Gastrocnemius medialis (tissue), 4 donors: ENCODE measurements around the gene PLPP1. TPM values are rescaled to one million over a fixed set of nuclear protein-coding genes. Genes with fewer than 3 reads are reported as not detected.

Source experiments
- ATAC-seq, 2 donors: fragments of 150-250 bp; one replicate each; pipeline ENCODE4 v1.9.1; 2016
- DNase-seq, 2 donors: peaks; one replicate each; pipeline ENCODE4 v3.0.0-alpha.2; 2019
- H3K27ac ChIP-seq, 4 donors: fragments of 200-600 bp; sonication (generic); 1 replicate in 1 of 4; 2 replicates in 3 of 4; pipeline ENCODE4 v1.5.1; 2016 to 2018; ENCODE audit warnings: mild to moderate bottlenecking in 2 of 4, moderate library complexity in 1 of 4
- H3K27me3 ChIP-seq, 3 donors: fragments of 200-600 bp; sonication (generic) in 2 of 3; 1 replicate in 1 of 3; 2 replicates in 2 of 3; pipeline versions ENCODE4 v1.5.1 to v1.6.0; 2016 to 2019; ENCODE audit warnings: mild to moderate bottlenecking in 1 of 3, moderate library complexity in 1 of 3
- H3K36me3 ChIP-seq, 2 donors: fragments of 200-600 bp; sonication (generic) in 1 of 2; one replicate each; pipeline ENCODE4 v1.5.1; 2017 to 2018
- H3K4me1 ChIP-seq, 2 donors: fragments of 200-600 bp; sonication (generic) in 1 of 2; one replicate each; pipeline ENCODE4 v1.5.1; 2016 to 2017; ENCODE audit warnings: mild to moderate bottlenecking in 2 of 2
- H3K4me3 ChIP-seq, 4 donors: fragments of 200-600 bp; sonication (generic) in 3 of 4; 1 replicate in 1 of 4; 2 replicates in 3 of 4; pipeline ENCODE4 v1.5.1; 2016 to 2019; ENCODE audit warnings: mild to moderate bottlenecking in 2 of 4
- H3K9me3 ChIP-seq, 3 donors: fragments of 200-600 bp; sonication (generic) in 2 of 3; 1 replicate in 1 of 3; 2 replicates in 2 of 3; pipeline ENCODE4 v1.5.1; 2016 to 2019
- POLR2A ChIP-seq, 2 donors: fragments of 450-650 bp; IDR thresholded peaks; one replicate each; pipeline ENCODE4 v1.6.1; 2017; ENCODE audit warnings: antibody characterized with exemption in 2 of 2, mild to moderate bottlenecking in 2 of 2, moderate library complexity in 2 of 2
- in situ Hi-C, 4 donors: fragments of 200-750 bp; cut with MboI; loops; one replicate each; pipeline versions ENCODE4 v1.15.0 to v1.8.0; 2017; ENCODE audit warnings: low sequenced_read_pairs in 4 of 4
- intact Hi-C: fragments of 100-400 bp; cut with DNase I; formaldehyde crosslinking; loops from one replicate; pipeline ENCODE4 v1.15.1; 2023; ENCODE audit warnings: low total_unique reads
- total RNA-seq, 4 donors: library from RNA; depleted of rRNA; stranded (reverse); fragments of >200 nt; gene quantifications; one replicate each; pipeline versions ENCODE4 v1.1.0 to v1.2.3, GENCODE V29; 2016
- TF ChIP-seq, protein P1 (sequence below), 5 experiments: fragments of 450-650 bp in 3 of 5; fragments of 200-600 bp in 2 of 5; sonication (generic) in 2 of 5; IDR thresholded peaks in 4 of 5; conservative IDR thresholded peaks in 1 of 5; 1 replicate in 4 of 5; 2 replicates in 1 of 5; pipeline ENCODE4 v1.5.1; 2016 to 2019; ENCODE audit warnings: antibody characterized with exemption in 5 of 5, mild to moderate bottlenecking in 3 of 5, moderate library complexity in 3 of 5

The PLPP1 gene
- total RNA-seq, 4 donors from 2014 or later = 79.8 to 147 (median 91.5) TPM

DNA sequence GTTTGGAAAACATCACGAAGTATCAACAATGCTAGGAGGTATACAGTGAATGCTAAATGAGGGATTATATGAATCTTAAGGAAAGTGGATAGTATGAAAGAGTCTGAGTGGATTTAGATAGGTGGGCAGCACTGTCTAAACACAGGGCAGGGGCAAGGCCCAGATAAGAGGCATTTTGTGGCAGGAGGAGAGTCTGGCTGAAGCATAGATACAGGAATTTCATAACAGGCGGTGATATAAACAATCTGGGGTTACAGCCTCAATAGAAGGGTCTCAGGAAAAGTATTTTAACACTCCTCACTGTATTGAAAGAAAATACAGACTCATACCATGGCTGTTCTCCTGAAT lies 96.9 kb downstream of the PLPP1 start:
- intact Hi-C loops = loop anchor here (2.0 kb wide), 2 partner anchors 97 to 163 kb away; partner anchors contain the start of gene PLPP1

DNA sequence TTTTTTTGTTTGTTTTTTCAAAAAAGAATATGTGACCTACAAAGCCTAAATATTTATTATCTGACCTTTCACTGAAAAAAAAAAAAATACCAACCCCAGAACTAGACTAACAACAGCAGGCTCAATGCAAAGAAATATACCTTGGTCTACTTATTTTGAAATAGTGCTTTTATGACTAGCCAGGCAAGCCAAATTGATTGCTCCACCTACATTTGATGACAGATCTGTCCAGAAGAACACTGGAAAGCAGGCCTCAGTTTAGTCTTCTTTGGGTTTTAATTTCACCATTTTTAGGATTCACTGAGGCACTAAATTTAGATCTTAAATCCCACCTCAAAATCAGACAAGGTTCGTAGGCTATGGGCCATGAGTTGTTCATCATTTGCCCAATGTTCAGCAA lies 97.3 kb downstream of the PLPP1 start:
- Histone ChIP-seq H3K27me3 (no peaks in the 10 kb centered on the region), H3K9me3 (no peaks in the 10 kb centered on the region), H3K27ac (peak overlapping the region; percentile 89 to 93 (median 90)), H3K36me3 (no peaks in the 10 kb centered on the region), H3K4me3 (no peak overlapping the region), H3K4me1 (peaks cover 52 to 65% of the 10 kb centered on the region in 2 donors)
- DNase-seq (no peak), ATAC-seq (no peak)
- intact Hi-C loops (no loop called here), in situ Hi-C loops (loop anchor here in 1 of 4 donors (10.0 kb wide), 1 partner anchor 167 kb away; no protein-coding TSS in a partner anchor)
- TF ChIP-seq, protein P1, sequence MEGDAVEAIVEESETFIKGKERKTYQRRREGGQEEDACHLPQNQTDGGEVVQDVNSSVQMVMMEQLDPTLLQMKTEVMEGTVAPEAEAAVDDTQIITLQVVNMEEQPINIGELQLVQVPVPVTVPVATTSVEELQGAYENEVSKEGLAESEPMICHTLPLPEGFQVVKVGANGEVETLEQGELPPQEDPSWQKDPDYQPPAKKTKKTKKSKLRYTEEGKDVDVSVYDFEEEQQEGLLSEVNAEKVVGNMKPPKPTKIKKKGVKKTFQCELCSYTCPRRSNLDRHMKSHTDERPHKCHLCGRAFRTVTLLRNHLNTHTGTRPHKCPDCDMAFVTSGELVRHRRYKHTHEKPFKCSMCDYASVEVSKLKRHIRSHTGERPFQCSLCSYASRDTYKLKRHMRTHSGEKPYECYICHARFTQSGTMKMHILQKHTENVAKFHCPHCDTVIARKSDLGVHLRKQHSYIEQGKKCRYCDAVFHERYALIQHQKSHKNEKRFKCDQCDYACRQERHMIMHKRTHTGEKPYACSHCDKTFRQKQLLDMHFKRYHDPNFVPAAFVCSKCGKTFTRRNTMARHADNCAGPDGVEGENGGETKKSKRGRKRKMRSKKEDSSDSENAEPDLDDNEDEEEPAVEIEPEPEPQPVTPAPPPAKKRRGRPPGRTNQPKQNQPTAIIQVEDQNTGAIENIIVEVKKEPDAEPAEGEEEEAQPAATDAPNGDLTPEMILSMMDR (IDR thresholded peaks at IDR 0.05 in 4 of 5, conservative IDR thresholded peaks at IDR 0.05 in 1 of 5) = no peak

More for the DNA sequence above, 96.9 kb downstream of the PLPP1 start:
- no peaks in the 10 kb centered on the region for H3K27me3 ChIP-seq
- no peak for TF ChIP-seq POLR2A (IDR thresholded peaks at IDR 0.05)
- TF ChIP-seq, protein P1 (IDR thresholded peaks at IDR 0.05 in 4 of 5, conservative IDR thresholded peaks at IDR 0.05 in 1 of 5) = no peak
- no peaks in the 10 kb centered on the region for H3K36me3 ChIP-seq
- in situ Hi-C loops = loop anchor here in 1 of 4 donors (10.0 kb wide), 1 partner anchor 167 kb away; no protein-coding TSS in a partner anchor
- peak overlapping the region; percentile 89 to 93 (median 90) for H3K27ac ChIP-seq
- peak; percentile 18 to 29 for ATAC-seq
- no peak for DNase-seq
- H3K4me3 ChIP-seq = no peak overlapping the region
- no peaks in the 10 kb centered on the region for H3K9me3 ChIP-seq
- H3K4me1 ChIP-seq = peaks cover 55 to 68% of the 10 kb centered on the region in 2 donors

DNA sequence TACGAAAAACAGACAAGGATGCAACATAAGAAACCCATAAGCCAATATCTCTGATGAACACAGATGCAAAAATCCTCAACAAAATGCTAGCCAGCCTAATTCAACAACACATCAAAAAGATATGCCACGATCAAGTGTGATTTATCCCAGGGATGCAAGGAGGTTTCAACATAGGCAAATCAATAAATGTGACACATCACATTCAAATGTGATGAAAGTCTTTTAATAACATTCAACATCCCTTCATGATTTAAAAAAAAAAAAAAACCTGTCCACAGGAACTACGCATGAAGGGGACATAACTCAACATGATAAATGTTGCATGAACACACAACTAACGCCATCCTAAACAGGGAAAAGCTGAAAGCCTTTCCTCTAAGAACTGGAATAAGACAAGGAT lies 102.2 kb downstream of the PLPP1 start:
- intact Hi-C loops = no loop called here
- peaks cover 0 to 3% of the 10 kb centered on the region in 2 donors for H3K36me3 ChIP-seq

DNA sequence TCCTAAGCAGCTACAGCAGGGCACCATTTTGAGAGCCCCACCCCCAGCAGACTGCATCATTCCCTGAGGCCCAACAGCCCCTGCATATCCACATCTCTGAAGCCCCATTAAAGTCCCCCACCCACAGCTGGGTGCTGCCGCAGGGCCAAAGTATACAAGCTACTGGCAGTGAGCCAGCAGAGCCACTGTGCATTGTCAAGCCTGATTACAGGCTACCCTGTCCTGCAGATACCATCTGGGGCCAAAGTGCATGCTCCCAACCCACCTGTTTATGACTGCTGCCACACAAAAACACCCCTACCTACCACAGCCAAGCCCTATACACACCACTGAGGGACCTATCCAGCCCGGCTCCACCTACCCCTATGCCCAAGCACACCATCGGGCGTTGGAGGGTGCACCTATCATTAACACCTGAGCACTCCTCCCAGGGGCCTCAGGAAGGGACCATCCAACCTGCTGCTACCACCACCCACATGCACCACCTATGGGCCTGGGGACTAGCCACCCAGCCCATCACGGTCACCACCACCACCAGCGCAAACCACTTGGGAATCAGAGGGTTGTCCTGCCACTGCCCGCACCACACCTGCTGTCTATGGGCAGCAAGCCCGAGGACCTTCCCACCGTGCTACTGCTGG lies 105.0 kb downstream of the PLPP1 start:
- ATAC-seq (no peak), DNase-seq (no peak)
- Histone ChIP-seq H3K4me3 (no peak overlapping the region), H3K27ac (peak overlapping the region in 3 of 4 donors; percentile 0 to 89 (median 76)), H3K9me3 (no peaks in the 10 kb centered on the region), H3K36me3 (peaks cover 0 to 7% of the 10 kb centered on the region in 2 donors), H3K27me3 (no peaks in the 10 kb centered on the region), H3K4me1 (peaks cover 52 to 53% of the 10 kb centered on the region in 2 donors)
- TF ChIP-seq POLR2A (IDR thresholded peaks at IDR 0.05) = no peak
- TF ChIP-seq, protein P1 (IDR thresholded peaks at IDR 0.05 in 4 of 5, conservative IDR thresholded peaks at IDR 0.05 in 1 of 5) = no peak
- intact Hi-C loops = loop anchor here (10.0 kb wide), 1 partner anchor 565 kb away; the partner anchor contains the start of gene IL6ST
- in situ Hi-C loops = loop anchor here in 1 of 4 donors (10.0 kb wide), 1 partner anchor 175 kb away; no protein-coding TSS in a partner anchor

More for the DNA sequence above, 102.2 kb downstream of the PLPP1 start:
- in situ Hi-C loops = loop anchor here in 1 of 4 donors (10.0 kb wide), 1 partner anchor 172 kb away; no protein-coding TSS in a partner anchor
- peaks cover 43 to 47% of the 10 kb centered on the region in 2 donors for H3K4me1 ChIP-seq
- no peaks in the 10 kb centered on the region for H3K9me3 ChIP-seq
- no peak for ATAC-seq
- no peak for DNase-seq
- TF ChIP-seq, protein P1 (IDR thresholded peaks at IDR 0.05 in 4 of 5, conservative IDR thresholded peaks at IDR 0.05 in 1 of 5) = no peak
- TF ChIP-seq POLR2A (IDR thresholded peaks at IDR 0.05) = no peak
- no peaks in the 10 kb centered on the region for H3K27me3 ChIP-seq
- no peak overlapping the region for H3K4me3 ChIP-seq
- peak overlapping the region in 1 of 4 donors; percentile 24 for H3K27ac ChIP-seq
